SU-DHL-6 (cell line): ENCODE measurements around the gene BPIFA3.

ENCODE experiments used
- EZH2phosphoT487 ChIP-seq: fragments of 200-600 bp; sonication (generic), shearing (Covaris generic); conservative IDR thresholded peaks from 2 replicates; pipeline ENCODE4 v1.6.1; 2018; ENCODE audit warnings: mild to moderate bottlenecking, antibody characterized with exemption, low read length, moderate library complexity, mixed read lengths
- TF ChIP-seq, protein P1 (sequence below): fragments of 200-600 bp; sonication (generic); IDR thresholded peaks from one replicate; pipeline ENCODE4 v1.5.1; 2017; ENCODE audit warnings: antibody characterized with exemption, mild to moderate bottlenecking, low read length, moderate library complexity; ENCODE audit not compliant: insufficient read depth, poor library complexity, severe bottlenecking

DNA sequence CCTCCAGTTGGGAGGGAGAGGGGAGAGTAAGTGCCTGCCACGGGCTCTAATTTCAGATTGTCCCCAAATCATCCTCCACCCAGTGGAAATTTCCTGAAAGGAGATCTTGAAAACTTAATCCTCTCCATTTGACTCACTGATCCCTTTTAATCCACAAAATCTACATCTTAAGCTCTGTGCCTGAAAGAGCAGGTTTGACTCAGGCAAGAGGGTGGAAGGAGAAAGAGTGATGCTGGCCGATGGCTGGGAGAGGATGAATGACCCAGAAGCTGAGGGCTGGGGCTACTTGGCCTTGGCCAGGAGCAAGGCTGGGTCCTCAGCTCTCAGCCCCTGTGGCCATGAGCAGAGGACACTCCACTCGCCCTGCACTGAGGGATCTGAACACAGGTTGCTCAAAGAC is 41.1 kb upstream of the BPIFA3 start:
- TF ChIP-seq, protein P1, sequence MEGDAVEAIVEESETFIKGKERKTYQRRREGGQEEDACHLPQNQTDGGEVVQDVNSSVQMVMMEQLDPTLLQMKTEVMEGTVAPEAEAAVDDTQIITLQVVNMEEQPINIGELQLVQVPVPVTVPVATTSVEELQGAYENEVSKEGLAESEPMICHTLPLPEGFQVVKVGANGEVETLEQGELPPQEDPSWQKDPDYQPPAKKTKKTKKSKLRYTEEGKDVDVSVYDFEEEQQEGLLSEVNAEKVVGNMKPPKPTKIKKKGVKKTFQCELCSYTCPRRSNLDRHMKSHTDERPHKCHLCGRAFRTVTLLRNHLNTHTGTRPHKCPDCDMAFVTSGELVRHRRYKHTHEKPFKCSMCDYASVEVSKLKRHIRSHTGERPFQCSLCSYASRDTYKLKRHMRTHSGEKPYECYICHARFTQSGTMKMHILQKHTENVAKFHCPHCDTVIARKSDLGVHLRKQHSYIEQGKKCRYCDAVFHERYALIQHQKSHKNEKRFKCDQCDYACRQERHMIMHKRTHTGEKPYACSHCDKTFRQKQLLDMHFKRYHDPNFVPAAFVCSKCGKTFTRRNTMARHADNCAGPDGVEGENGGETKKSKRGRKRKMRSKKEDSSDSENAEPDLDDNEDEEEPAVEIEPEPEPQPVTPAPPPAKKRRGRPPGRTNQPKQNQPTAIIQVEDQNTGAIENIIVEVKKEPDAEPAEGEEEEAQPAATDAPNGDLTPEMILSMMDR: no peak
- TF ChIP-seq EZH2phosphoT487: no peak
